ENCODE results near the gene CABLES1. TPM values are rescaled to one million over a fixed set of nuclear protein-coding genes. Genes with fewer than 3 reads are reported as not detected.
"Not testable (repeated sequence)": the region's sequence is repeated elsewhere in the genome, so short reads cannot be mapped to it uniquely, and the experiment has no call there.

CABLES1 gene
- total RNA-seq, 1 donor from 2014 or later: 14.6 TPM

DNA sequence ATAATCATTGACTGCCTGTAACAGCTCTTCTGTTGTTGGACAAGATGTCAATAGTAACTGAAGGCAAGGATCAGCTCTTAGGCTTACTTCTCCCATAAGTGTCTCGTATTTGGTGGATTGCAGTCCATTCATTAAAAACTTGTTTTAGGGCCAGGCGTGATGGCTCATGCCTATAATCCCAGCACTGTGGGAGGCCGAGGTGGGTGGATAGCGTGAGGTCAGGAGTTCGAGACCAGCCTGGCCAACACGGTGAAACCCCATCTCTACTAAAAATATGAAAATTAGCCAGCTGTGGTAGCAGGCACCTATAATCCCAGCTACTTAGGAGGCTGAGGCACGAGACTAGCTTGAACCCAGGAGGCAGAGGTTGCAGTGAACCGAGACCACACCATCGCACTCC is 26.1 kb upstream of the CABLES1 start:
- not testable (repeated sequence) for DNase-seq (ENCODE audit: low spot score)

DNA sequence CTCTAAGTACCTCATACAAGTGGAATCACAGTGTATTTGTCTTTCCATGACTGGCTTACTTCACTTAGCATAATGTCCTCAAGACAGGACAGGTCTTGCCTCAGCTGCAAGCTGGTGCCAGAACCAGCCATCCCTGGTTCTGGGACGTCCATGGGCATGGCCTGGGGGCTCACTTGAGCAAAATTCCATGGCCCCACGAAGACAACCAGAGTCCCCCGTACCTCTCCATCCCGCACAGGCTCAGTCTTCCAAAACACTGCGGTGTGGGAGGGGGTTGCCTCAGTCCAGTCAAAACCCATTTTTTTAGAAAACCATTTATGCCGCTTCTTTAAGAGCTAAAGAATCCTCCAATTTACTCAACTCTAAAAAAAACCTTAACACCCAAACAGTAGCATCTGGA is 21.7 kb upstream of the CABLES1 start:
- DNase-seq (ENCODE audit: low spot score): no peak

DNA sequence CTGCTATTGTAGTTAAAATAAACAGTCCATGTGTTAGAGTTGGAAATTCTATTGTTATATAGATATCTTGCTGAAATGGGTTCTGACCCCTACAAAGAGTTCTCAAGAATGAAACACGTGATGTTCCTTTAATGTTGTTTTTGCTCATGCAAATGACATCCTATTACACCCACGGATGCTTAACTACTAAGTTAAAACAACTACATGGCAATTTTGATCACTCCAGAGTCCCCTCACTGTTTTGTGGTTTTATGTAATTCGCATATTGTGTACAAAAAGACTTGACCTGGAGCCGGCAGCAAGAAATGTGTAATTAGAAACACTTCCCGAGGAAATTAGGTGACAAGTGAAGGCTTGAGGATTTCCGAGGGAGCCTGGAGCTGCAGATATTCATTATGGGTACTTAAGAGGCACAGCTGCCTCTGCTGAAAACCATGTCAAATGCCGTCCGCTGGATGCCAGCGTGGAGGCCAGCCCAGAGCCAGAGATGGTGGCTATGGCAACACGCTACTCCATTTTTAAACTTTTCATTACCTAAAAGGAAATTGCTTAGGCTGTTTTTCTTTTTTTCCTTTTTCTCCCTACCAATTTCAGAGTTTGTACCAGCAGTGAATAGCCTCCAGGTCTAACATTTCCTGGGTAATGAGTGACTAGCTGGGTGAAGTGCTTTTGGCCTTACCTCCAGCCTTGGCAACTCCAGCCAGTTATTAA is 21.0 kb upstream of the CABLES1 start:
- peak; percentile 40 for DNase-seq (ENCODE audit: low spot score)

DNA sequence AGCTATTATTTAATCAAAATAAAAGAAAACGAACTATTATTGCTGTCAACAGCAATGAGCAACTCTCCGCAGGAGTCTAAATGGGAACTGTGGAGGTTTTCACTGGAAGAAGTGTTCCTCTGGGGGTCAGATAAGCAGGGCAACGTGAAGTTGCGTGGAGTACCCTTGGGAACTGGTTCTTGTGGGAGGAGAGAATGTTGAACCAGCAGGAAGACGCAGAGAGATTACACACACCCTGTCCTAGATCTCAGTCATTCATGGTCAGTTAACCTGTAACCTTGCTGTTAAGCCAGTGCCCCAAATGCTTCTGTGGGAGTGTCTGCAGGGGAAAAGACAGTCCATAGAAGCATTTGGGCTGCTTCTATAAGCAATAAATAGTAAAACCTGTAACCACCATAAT is 20.4 kb upstream of the CABLES1 start:
- DNase-seq (ENCODE audit: low spot score): peak; percentile 40

DNA sequence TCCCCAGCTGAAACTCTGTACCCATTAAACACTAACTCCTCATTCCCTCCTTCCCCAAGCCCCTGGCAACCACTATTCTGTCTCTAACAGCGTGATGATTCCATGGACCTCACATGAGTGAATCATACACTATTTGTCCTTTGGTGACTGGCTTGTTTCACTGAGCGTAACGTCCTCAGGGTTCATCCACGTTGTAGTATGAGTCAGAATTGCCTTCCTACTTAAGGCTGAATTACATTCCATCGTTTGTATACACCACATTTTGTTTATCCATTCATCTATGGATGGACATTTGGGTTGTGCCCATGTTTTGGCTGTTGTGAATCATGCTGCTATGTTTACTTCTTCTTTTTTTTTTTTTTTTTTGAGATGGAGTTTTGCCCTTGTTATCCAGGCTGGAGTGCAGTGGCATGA is 19.6 kb upstream of the CABLES1 start:
- DNase-seq (ENCODE audit: low spot score): no peak

DNA sequence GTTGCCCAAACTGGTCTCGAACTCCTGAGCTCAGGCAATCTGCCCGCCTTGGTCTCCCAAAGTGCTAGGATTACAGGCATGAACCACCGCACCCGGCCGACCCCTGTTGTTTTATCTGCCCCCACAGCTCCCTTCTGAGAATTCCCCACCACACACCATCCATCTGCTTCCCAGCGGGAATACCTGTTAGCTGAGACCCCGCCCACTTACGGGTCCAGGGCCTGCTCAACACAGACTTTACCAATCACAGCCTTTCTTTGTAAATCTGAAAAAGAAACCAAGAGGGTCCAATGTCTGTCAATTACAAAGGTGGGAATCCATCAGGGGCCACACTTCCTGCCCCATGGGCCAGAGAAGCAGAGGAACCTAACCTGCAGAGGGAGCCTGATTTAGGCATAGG is 14.2 kb upstream of the CABLES1 start:
- DNase-seq (ENCODE audit: low spot score): no peak

DNA sequence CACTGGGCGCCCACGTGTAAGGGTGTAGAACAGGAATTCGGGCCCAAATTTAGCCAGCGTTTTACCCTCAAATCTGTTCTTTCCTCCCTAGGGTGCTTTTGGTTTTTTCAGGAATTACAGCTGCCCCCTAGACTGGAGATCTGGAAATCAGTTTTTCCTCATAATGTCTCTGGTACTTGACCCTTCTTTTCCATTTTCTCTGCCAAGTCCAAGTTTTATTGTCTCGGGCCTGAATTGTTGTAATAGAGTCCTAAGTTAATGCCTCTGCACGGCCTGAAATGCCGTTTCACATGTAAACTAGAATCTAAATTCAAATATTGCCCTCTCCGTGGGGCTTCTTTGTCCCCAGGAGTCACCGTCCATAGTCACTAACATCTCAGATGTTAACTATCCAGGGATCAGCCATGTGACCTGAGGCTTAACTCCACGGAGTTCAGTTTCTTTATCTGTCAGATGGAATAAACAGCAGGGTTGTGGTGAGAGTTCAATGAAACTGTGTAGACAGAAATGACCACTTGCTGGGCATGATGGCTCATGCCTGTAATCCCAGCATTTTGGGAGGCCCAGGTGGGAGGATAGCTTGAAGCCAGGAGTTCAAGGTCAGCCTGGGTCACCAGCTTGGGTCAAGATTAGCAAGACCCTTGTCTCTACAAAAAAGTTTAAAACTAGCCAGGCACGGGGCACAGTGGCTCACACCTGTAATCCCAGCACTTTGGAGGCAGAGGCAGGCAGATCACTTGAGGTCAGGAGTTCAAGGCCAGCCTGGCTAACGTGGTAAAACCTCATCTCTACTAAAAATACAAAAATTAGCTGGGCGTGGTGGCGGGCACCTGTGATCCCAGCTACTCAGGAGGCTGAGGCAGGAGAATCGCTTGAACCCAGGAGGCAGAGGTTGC is 12.7 kb upstream of the CABLES1 start:
- DNase-seq (ENCODE audit: low spot score): no peak

DNA sequence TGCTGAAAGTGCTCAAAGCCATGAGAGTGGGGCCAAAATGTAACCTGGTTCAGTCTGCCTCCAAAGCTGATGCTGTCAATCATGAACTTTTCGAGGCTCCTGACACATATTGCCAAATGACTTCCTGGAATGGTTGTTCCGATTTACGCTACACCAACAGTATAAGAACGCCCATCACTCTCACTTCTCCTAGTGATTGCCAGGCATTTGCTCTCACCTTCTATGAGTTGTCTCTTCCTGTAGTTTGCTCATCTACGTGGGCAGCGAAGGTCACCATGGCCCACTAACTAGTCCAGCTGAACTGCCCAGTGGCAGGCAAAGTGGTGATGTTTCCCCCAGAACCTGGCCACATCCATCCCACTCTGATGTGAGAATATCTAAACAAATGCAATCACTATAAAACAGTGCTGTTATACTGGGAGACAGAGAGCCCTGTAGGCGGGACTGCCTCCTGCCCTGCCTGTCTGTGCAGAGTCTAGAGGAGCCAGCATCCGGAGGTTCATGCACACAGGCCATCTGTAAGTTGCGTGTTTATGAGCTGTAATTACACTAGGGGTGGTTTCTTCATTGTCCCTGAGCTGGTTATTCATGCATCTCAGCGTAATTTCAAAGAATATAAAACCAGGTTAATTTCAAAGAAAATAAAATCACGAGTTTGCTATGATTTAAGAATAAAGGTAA is 8.8 kb upstream of the CABLES1 start:
- DNase-seq (ENCODE audit: low spot score): no peak

DNA sequence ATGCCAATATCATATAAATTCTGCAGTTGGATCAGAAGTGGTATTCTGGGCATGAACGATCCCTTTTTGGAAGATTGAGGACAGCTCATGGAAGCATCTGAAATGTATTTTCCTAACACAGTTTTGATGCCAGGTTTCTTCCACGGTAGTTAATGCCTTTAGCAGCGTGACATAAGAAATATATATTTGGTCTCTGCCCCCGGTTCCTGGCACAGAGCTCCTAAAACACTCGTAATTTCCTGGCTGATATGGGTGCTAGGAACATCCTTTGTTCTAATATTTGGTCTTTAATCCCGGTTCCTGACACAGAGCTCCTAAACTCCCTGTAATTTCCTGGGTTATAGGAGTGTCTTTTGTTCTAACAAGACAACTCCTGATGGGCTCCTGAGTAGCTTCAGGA is 8.2 kb upstream of the CABLES1 start:
- no peak for DNase-seq (ENCODE audit: low spot score)

DNA sequence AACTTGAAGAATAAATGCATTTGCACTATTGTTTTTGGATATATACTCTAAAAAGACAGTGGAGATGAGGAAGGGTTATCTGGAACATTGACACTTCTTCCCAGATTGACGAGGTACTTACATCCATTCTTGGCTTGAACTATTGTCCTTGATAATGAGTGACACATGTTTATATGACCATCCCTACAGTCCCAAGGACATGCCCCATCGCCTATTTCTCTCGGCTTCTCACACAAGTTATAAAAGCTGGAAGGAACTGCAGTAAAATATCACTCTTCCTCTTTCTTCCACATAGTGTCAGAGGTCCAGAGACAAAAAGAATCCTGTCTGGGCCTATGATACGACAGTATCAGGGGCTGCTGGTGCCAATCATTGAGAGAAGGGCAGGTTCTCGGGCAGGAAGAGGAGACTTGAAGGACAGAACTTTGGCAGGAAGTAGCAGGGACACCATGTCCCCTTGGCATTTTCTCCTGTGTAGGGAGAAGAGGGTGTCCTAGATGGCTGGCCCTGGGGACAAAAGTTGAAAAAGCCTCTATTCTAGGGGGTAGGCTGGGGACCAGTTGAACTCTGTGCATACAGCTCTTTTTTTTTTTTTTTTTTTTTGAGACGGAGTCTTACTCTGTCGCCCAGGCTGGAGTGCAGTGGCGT is 5.8 kb upstream of the CABLES1 start:
- no peak for DNase-seq (ENCODE audit: low spot score)

DNA sequence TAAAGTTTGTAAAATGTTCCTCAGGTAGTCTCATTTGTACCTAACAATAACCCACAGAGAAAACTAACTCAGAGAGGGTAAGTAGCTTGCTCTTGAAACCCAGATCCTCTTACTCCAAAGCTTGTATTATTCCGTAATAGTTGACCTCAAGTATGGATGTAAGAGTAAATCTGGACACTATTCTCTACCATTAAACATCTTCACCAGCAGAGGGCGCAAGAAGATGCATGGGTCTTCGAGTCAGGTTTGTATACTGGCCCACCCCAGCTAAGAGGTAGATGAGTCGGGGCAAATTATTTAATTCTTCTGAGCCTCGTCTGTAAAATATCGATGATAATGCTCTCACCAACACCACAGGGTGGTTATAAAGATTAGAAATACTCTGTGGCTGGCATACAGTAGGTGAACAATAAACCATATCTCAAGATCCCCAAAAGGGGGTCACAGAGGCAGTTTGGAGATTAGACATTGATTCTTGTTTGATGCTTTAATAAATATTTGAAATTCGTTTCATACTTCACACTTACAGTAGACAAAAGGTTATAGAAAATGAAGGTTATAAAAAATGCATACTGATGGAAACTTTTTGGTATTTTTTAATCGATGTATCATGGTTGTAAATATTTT is 3.5 kb upstream of the CABLES1 start:
- peak; percentile 78 for DNase-seq (ENCODE audit: low spot score)

DNA sequence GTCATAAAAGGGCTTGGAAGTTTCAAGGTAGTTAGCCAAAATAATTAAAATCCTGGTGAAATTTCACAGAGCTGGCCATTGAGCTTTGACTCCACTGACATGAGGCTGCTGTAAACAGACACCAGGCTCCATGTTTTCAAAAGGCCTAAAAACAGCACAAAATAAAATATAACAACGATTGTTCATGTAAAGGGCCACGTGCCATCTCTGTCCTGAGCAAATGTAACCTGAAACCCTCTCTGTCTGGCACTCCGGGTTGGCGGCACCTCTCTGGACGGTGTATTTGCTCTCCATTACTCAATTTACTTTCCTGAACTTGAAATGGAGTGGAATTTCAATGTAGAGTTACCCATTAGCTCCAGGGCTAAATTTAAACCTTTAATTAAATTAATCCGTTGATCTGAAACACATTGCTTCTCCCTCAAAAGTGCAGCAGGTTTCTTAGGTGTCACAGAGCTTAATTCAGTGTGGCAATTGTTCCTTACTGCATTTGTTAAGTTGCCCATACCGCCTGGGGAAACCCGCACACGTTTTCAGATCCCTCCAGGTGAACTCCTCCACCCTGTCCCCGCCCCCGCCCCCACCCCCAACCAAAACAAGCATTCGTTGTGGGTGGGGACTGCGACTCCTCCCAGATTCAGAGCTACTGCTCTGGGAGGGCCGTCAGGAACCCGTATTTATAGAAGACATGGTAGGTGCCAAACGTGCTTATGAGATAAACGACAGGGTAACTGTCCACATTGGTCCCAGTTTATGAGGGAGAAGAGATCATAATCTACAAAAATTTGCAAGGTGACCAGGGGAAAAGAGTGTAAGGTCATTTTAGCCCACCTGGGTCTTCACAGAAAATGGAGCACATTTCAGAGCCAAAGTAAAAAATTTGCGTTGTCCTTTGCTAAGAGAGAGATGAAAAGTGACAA is 1.2 kb upstream of the CABLES1 start:
- DNase-seq (ENCODE audit: low spot score): peak; percentile 20

DNA sequence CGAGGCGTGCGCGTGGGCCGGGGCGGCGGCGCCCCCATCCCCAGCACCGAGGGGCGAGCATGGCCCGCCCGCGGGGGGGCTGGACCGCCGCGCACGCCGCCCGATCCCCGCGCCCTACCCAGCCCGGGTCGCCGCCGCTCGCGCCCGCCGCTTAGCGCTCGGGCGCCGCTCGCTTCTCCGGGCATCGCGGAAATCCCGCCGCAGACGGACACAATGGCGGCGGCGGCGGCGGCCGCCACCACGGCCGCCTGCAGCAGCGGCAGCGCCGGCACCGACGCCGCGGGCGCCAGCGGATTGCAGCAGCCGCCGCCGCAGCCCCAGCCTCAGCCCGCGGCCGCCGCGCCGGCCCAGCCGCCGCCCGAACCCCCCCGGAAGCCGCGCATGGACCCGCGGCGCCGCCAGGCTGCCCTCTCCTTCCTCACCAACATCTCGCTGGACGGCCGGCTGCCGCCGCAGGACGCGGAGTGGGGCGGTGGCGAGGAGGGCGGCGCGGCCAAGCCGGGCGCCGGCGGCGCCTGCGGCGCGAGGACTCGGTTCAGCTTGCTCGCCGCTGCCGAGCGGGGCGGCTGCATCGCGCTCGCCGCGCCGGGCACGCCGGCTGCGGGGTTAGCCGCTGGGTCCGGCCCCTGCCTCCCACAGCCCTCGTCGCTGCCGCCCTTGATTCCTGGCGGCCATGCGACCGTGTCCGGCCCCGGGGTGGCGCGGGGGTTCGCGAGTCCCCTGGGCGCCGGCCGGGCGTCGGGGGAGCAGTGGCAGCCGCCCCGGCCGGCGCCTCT is 453 bp downstream of the CABLES1 start:
- DNase-seq (ENCODE audit: low spot score): peak; percentile 16

DNA sequence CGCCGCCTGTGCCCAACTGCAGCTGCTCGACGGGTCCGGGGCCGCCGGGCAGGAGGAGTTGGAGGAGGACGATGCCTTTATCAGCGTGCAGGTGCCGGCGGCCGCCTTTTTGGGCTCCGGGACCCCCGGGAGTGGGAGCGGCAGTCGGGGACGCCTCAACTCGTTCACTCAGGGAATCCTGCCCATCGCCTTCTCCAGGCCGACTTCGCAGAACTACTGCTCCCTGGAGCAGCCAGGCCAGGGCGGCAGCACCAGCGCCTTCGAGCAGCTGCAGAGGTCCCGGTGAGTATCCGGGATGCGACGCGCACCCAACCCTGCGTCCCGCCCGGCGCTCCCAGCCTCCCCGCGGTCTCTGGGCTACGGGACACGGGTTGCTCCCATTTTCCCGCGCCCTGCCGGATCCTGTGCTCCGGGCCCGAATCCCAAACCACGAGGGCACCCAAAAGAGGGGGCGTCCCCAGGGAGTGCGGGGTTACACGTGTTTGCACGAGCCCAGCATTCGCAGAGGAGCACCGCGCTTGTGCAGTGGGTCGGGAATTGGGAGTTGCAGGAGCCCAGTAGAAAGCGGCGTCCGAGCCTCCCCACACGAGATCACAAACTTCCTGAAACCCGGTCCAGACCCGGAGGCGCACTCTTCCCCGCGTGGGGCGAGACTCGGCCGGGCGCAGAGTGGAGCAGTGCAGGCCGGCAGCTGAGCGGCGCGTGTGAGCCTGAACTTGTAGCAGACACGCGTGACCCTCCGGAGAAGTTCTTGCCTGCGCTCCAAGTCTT is 1.2 kb downstream of the CABLES1 start:
- DNase-seq (ENCODE audit: low spot score): peak; percentile 34

DNA sequence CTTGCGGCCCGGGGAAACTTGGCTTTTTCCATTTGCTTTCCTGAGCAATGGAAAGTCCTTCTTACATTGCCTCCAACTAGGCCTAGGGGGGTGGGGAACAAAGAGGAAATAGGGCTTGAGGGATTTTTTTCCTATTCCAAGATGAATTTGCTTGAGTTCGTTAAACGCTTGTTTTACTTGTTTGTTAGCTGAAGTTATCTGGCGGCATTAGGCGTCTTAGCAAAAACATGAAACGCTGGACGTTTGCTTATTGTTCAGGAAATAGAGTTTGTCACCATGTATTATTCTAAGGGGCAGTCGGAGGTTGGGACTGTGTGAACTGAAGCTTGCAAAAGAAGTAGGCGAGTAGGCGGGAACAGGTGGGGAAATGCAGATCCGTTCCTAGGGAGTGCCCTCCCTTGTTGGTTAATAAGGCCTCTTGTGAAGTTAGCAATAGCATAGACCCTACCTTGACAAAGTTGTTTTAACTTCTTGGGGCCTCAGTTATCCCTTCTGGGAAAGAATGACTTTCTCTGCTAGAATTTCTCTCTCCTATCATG is 1.9 kb downstream of the CABLES1 start:
- no peak for DNase-seq (ENCODE audit: low spot score)

DNA sequence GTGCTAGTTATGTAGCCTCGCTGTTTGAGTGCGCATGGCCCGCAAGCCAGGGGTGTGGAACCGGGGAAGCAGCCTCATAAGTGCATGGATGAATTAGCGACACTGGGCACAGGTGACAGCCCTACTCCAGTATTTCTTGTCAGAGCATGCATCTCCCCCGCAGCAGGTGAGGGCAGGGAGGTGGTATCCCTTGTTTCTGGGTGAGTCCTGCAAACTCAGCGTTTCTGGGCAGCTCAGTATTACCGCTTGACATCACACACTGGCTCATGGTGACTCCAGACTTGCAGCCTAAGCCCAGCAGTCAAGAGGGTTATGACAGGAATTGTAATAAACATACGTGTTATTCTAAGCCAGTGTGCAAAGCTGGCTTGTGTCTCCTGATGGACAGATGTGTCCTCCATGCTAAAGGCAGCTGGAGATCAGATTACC is 2.5 kb downstream of the CABLES1 start:
- DNase-seq (ENCODE audit: low spot score): no peak

DNA sequence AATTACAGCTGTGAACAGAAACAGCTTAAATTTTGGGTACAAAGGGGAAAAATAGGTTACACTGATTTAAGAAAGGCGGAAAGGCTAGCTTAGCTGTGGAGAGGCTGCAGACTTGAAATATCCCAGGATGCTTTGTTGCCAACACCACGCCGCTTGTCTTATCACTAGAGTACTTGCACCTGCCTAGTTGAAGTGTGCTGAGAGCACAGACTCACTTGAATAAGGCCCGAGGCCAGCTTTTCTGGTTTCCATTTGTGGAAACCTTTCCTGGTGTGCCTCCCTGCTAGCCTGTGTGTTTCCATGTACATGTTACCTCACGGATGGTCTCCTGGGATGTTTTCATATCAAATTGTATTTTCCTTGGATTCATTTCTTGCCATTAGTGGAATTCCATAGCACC is 3.2 kb downstream of the CABLES1 start:
- DNase-seq (ENCODE audit: low spot score): no peak
